Natural killer cell (primary cell): ENCODE measurements around the gene EMILIN1. TPM values are rescaled to one million over a fixed set of nuclear protein-coding genes. Genes with fewer than 3 reads are reported as not detected.

Experiments used
- ATAC-seq, 3 donors: fragments of 150-1000 bp in 2 of 3; fragments of 200-7000 bp in 1 of 3; cut with Tn5 transposase; 1 replicate in 1 of 3; 2 replicates in 2 of 3; pipeline ENCODE4 v1.10.0; 2021; ENCODE audit warnings: mild to moderate bottlenecking in 2 of 3, moderate library complexity in 2 of 3
- DNase-seq, 2 donors: peaks; one replicate each; pipeline versions ENCODE4 v3.0.0 to v3.0.0-alpha.2; 2013 to 2021; ENCODE audit warnings: mixed read lengths in 1 of 2
- H3K27ac ChIP-seq: one replicate; pipeline ENCODE4 v1.5.1; 2013; ENCODE audit warnings: mild to moderate bottlenecking, low read length
- H3K27me3 ChIP-seq: one replicate; pipeline ENCODE4 v1.6.1; 2013; ENCODE audit warnings: low read length; ENCODE audit not compliant: control insufficient read depth, insufficient read depth
- H3K36me3 ChIP-seq: one replicate; pipeline ENCODE4 v1.6.1; 2013; ENCODE audit warnings: low read length; ENCODE audit not compliant: control insufficient read depth, insufficient read depth
- H3K4me1 ChIP-seq: one replicate; pipeline ENCODE4 v1.6.1; 2013; ENCODE audit warnings: low read length; ENCODE audit not compliant: control insufficient read depth, insufficient read depth
- H3K4me3 ChIP-seq: one replicate; pipeline ENCODE4 v1.5.1; 2013; ENCODE audit warnings: low read length
- H3K9me3 ChIP-seq: one replicate; pipeline ENCODE4 v1.6.1; 2013; ENCODE audit warnings: low read length; ENCODE audit not compliant: control insufficient read depth, insufficient read depth
- H3K27ac Mint-ChIP-seq, 2 donors: one replicate each; pipeline ENCODE4 v1.8.0; 2022; ENCODE audit warnings: mild to moderate bottlenecking in 2 of 2, mixed read lengths in 2 of 2, moderate library complexity in 1 of 2
- H3K27me3 Mint-ChIP-seq, 2 donors: one replicate each; pipeline ENCODE4 v1.8.0; 2022; ENCODE audit warnings: low read depth in 2 of 2, mixed read lengths in 2 of 2
- H3K36me3 Mint-ChIP-seq: one replicate; pipeline ENCODE4 v1.8.0; 2022; ENCODE audit warnings: mixed read lengths
- H3K4me1 Mint-ChIP-seq, 2 donors: one replicate each; pipeline ENCODE4 v1.8.0; 2022; ENCODE audit warnings: mixed read lengths in 2 of 2
- H3K4me3 Mint-ChIP-seq: one replicate; pipeline ENCODE4 v1.8.0; 2022; ENCODE audit warnings: mild to moderate bottlenecking, moderate library complexity, mixed read lengths
- H3K9me3 Mint-ChIP-seq, 2 donors: one replicate each; pipeline ENCODE4 v1.8.0; 2022; ENCODE audit warnings: mixed read lengths in 2 of 2
- CTCF ChIP-seq: fragments of 200-600 bp; IDR thresholded peaks from one replicate; pipeline ENCODE4 v1.8.0; 2022; ENCODE audit warnings: antibody characterized with exemption
- WGBS: methylation state at CpG from one replicate; pipeline ENCODE4 v1.1.7; 2013; ENCODE audit warnings: missing lambda C conversion rate; ENCODE audit not compliant: insufficient coverage; 5-methylcytosine and 5-hydroxymethylcytosine counted together
- intact Hi-C: fragments of 100-400 bp; cut with micrococcal nuclease; formaldehyde crosslinking; loops from one replicate; pipeline ENCODE4 v1.14.2; 2022
- total RNA-seq, 4 donors: library from RNA; stranded (reverse); fragments of 120-200 nt in 1 of 4; gene quantifications; one replicate each; pipeline versions ENCODE4 v1.2.3 to v1.2.4, GENCODE V29; 2013 to 2022

EMILIN1 gene
- total RNA-seq, 3 donors from 2014 or later (not counting 1 experiment from before 2014, with no cell fraction given): 0.31 to 0.78 (median 0.41) TPM

GRCh38 chr2:27053321-27053720 lies 25.1 kb upstream of the EMILIN1 start:
- ATAC-seq (no peak), DNase-seq (no peak)
- H3K27me3 Mint-ChIP-seq: peaks cover 6 to 12% of the 10 kb centered on the region in 2 donors
- 98% methylated on average over 11 of the region's 11 CpGs for WGBS
- Histone ChIP-seq H3K4me1 (peaks cover 16% of the 10 kb centered on the region), H3K4me3 (no peak overlapping the region), H3K9me3 (no peaks in the 10 kb centered on the region), H3K27ac (no peak overlapping the region), H3K27me3 (no peaks in the 10 kb centered on the region), H3K36me3 (peaks cover 21% of the 10 kb centered on the region)
- TF ChIP-seq CTCF: no peak
- peaks cover 11% of the 10 kb centered on the region for H3K36me3 Mint-ChIP-seq
- H3K4me1 Mint-ChIP-seq: peaks cover 29 to 39% of the 10 kb centered on the region in 2 donors
- peaks cover 0 to 2% of the 10 kb centered on the region in 2 donors for H3K9me3 Mint-ChIP-seq
- intact Hi-C loops: loop anchor here (5.0 kb wide), 1 partner anchor 79 kb away; the partner anchor contains the start of gene PREB
- peak overlapping the region; percentile 86 for H3K4me3 Mint-ChIP-seq
- no peak overlapping the region for H3K27ac Mint-ChIP-seq

- no peak overlapping the region for H3K27ac ChIP-seq
- H3K36me3 ChIP-seq: peaks cover 21% of the 10 kb centered on the region
- WGBS: 97% methylated on average over 8 of the region's 8 CpGs
- H3K4me3 Mint-ChIP-seq: peak overlapping the region; percentile 56
- TF ChIP-seq CTCF: no peak
- H3K4me1 Mint-ChIP-seq: peaks cover 29 to 39% of the 10 kb centered on the region in 2 donors
- H3K36me3 Mint-ChIP-seq: peaks cover 11% of the 10 kb centered on the region
- H3K4me1 ChIP-seq: peaks cover 16% of the 10 kb centered on the region
- peak overlapping the region in 1 of 2 donors; percentile 42 for H3K27ac Mint-ChIP-seq
- H3K4me3 ChIP-seq: no peak overlapping the region
- peaks cover 6 to 12% of the 10 kb centered on the region in 2 donors for H3K27me3 Mint-ChIP-seq
- H3K27me3 ChIP-seq: no peaks in the 10 kb centered on the region
- intact Hi-C loops: loop anchor here (5.0 kb wide), 1 partner anchor 79 kb away; the partner anchor contains the start of gene PREB
- no peaks in the 10 kb centered on the region for H3K9me3 ChIP-seq
- no peak for ATAC-seq
- H3K9me3 Mint-ChIP-seq: peaks cover 0 to 2% of the 10 kb centered on the region in 2 donors
- DNase-seq: no peak
These were observed 24.6 kb upstream of the EMILIN1 start for GRCh38 chr2:27053776-27054175.

- no peak for DNase-seq
- no peak for TF ChIP-seq CTCF
- Histone ChIP-seq H3K27me3 (no peaks in the 10 kb centered on the region), H3K36me3 (peaks cover 25% of the 10 kb centered on the region), H3K4me1 (peaks cover 9% of the 10 kb centered on the region), H3K27ac (no peak overlapping the region), H3K9me3 (no peaks in the 10 kb centered on the region), H3K4me3 (no peak overlapping the region)
- intact Hi-C loops: loop anchor here (5.0 kb wide), 1 partner anchor 78 kb away; the partner anchor contains the start of gene PREB
- Mint-ChIP-seq H3K9me3 (peaks cover 0 to 2% of the 10 kb centered on the region in 2 donors), H3K27ac (peak overlapping the region in 1 of 2 donors; percentile 42), H3K4me3 (peak overlapping the region; percentile 56), H3K27me3 (peaks cover 6 to 12% of the 10 kb centered on the region in 2 donors), H3K4me1 (peaks cover 24 to 34% of the 10 kb centered on the region in 2 donors), H3K36me3 (peaks cover 11% of the 10 kb centered on the region)
- no peak for ATAC-seq
- 97% methylated on average over 11 of the region's 11 CpGs for WGBS
These were observed 23.7 kb upstream of the EMILIN1 start for GRCh38 chr2:27054721-27055120.

- no peak for DNase-seq
- Histone ChIP-seq H3K4me3 (no peak overlapping the region), H3K4me1 (peaks cover 2% of the 10 kb centered on the region), H3K27me3 (no peaks in the 10 kb centered on the region), H3K9me3 (no peaks in the 10 kb centered on the region), H3K36me3 (peaks cover 25% of the 10 kb centered on the region), H3K27ac (no peak overlapping the region)
- Mint-ChIP-seq H3K4me3 (no peak overlapping the region), H3K9me3 (no peaks in the 10 kb centered on the region), H3K27me3 (no peaks in the 10 kb centered on the region), H3K27ac (no peak overlapping the region), H3K36me3 (no peaks in the 10 kb centered on the region), H3K4me1 (peaks cover 3 to 12% of the 10 kb centered on the region in 2 donors)
- no peak for TF ChIP-seq CTCF
- intact Hi-C loops: no loop called here
- 100% methylated on average over 5 of the region's 6 CpGs for WGBS
- ATAC-seq: no peak
These were observed 21.2 kb upstream of the EMILIN1 start for GRCh38 chr2:27057184-27057583.
